Measurements from ENCODE around the gene TSTD1. TPM values are rescaled to one million over a fixed set of nuclear protein-coding genes. Genes with fewer than 3 reads are reported as not detected.

Gene TSTD1
- total and polyA plus RNA-seq, 10 of the 15 experiments (the other 5 are each of a cell fraction or from before 2014, with no cell fraction given): 33.3 to 145 (median 89.4) TPM

DNA sequence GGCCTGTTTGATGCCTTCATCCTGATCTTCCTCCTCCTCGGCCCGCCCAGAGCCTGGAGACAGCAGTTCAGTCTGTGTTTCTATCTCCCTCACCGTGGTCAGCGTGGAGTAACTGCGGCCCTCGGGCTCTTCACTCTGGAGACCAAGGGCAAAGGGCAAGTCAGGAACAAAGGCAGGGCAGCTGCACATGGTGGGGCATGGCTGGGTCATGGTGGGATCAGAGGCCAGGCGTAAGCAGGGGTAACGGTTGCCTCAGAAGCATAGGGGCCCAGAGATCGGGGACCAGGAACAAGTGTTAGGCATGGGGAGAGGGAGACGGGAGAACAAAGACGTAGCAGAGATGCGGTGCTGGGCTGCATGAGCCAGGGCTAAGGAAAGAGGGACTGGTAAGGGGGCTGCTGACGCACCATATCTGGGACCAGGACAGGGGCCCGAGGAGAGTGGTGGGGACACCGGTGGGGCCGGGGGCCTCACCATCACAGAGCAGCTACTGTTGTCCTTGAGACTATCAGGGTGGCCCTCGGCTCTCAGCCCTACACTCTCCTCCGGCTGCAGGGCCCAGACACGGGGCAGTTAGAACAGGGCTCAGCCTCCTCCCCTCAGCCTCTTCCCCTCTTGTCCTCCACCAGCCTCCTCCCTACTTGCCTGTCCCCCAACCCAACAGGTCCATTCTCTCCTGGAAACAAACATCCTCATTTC lies 34.1 kb upstream of the TSTD1 start:
- Histone ChIP-seq H3K36me3 (ENCODE audit: control insufficient read depth in 2 of 2, insufficient read depth in 2 of 2, low read length in 1 of 2) (no peaks in the 10 kb centered on the region), H3K9me3 (replicated peaks; ENCODE audit: control insufficient read depth, insufficient read depth, low read length) (no peaks in the 10 kb centered on the region), H3K27ac (ENCODE audit: control insufficient read depth, insufficient read depth) (no peak overlapping the region), H3K9ac (ENCODE audit: control insufficient read depth, insufficient read depth, low read length) (no peak overlapping the region), H3K4me2 (ENCODE audit: control insufficient read depth, insufficient read depth) (no peak overlapping the region; the same call in 1 of the 2 replicates), H3K4me3 (no peak overlapping the region), H4K20me1 (ENCODE audit: control insufficient read depth, insufficient read depth) (no peaks in the 10 kb centered on the region), H3K79me2 (ENCODE audit: control insufficient read depth, insufficient read depth, low read length) (peaks cover 20% of the 10 kb centered on the region), H3K27me3 (replicated peaks in 1 of 2; ENCODE audit: control insufficient read depth in 2 of 2, insufficient read depth in 2 of 2, low read length in 1 of 2) (no peaks in the 10 kb centered on the region), H3K4me1 (ENCODE audit: control insufficient read depth, insufficient read depth, low read length) (peaks cover 11% of the 10 kb centered on the region), H2AFZ (ENCODE audit: control insufficient read depth, low read depth, low read length) (no peak overlapping the region)
- ChIA-PET SMC1A (ENCODE audit: uncharacterized antibody, unreplicated experiment) (interaction anchor here (6.7 to 9.0 kb wide), 2 partner anchors 23 to 26 kb away, joined by 110 to 134 read pairs; partner anchors contain the start of genes KLHDC9 and USF1), CTCF (interaction anchor here (1.2 to 7.4 kb wide), 3 partner anchors 24 to 66 kb away, joined by 3 to 111 read pairs (median 52); partner anchors contain the start of gene KLHDC9), RAD21 (ENCODE audit: unreplicated experiment) (interaction anchor here (6.4 kb wide), 1 partner anchor 23 kb away, joined by 90 read pairs; the partner anchor contains the start of gene KLHDC9), POLR2A (interaction anchor here (5.6 kb wide), 1 partner anchor 24 kb away, joined by 66 read pairs; the partner anchor contains the start of gene KLHDC9)
- in situ Hi-C loops (cut with MboI) (no loop called here), intact Hi-C loops (cut with micrococcal nuclease; ENCODE audit: unreplicated experiment) (no loop called here)
- no TSS peak for BruUV-seq (replicated peaks)
- ATAC-seq: no peak
- WGBS (ENCODE audit: insufficient coverage, insufficient replicate concordance, low lambda C conversion rate, missing lambda C conversion rate): 91% methylated on average over 19 of the region's 19 CpGs
- no peak for DNase-seq (ENCODE audit: low read depth, low spot score)
- FAIRE-seq: no peak
- TF ChIP-seq JUND (IDR thresholded peaks at IDR 0.05; ENCODE audit: low read depth, low read length): no peak
- TF ChIP-seq RBBP5 (conservative IDR thresholded peaks at IDR 0.05): no peak
- TF ChIP-seq CBX5 (IDR thresholded peaks at IDR 0.05; ENCODE audit: low read depth): no peak
- TF ChIP-seq CEBPB (IDR thresholded peaks at IDR 0.05; ENCODE audit: borderline replicate concordance in 1 of 2, low read depth in 2 of 2, low read length in 2 of 2): no peak
- TF ChIP-seq ATF7 (IDR thresholded peaks at IDR 0.05; ENCODE audit: low read depth): no peak
- TF ChIP-seq, protein P1, sequence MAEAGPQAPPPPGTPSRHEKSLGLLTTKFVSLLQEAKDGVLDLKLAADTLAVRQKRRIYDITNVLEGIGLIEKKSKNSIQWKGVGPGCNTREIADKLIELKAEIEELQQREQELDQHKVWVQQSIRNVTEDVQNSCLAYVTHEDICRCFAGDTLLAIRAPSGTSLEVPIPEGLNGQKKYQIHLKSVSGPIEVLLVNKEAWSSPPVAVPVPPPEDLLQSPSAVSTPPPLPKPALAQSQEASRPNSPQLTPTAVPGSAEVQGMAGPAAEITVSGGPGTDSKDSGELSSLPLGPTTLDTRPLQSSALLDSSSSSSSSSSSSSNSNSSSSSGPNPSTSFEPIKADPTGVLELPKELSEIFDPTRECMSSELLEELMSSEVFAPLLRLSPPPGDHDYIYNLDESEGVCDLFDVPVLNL (IDR thresholded peaks at IDR 0.05; ENCODE audit: low read depth, low read length): no peak
- TF ChIP-seq, protein P2, sequence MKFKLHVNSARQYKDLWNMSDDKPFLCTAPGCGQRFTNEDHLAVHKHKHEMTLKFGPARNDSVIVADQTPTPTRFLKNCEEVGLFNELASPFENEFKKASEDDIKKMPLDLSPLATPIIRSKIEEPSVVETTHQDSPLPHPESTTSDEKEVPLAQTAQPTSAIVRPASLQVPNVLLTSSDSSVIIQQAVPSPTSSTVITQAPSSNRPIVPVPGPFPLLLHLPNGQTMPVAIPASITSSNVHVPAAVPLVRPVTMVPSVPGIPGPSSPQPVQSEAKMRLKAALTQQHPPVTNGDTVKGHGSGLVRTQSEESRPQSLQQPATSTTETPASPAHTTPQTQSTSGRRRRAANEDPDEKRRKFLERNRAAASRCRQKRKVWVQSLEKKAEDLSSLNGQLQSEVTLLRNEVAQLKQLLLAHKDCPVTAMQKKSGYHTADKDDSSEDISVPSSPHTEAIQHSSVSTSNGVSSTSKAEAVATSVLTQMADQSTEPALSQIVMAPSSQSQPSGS (IDR thresholded peaks at IDR 0.05; ENCODE audit: low read length): no peak
- no peak for TF ChIP-seq ZBTB33 (IDR thresholded peaks at IDR 0.05)
- no peak for TF ChIP-seq ZNF24 (IDR thresholded peaks at IDR 0.05)
- no peak for TF ChIP-seq HCFC1 (IDR thresholded peaks at IDR 0.05; ENCODE audit: low read length)
- no peak for TF ChIP-seq PBX3 (IDR thresholded peaks at IDR 0.05; ENCODE audit: insufficient replicate concordance, low read depth, low read length)
- TF ChIP-seq ZNF384 (IDR thresholded peaks at IDR 0.05; ENCODE audit: borderline replicate concordance, low read depth, low read length): no peak
- no peak for TF ChIP-seq POU2F2 (IDR thresholded peaks at IDR 0.05; ENCODE audit: borderline replicate concordance, low read depth, low read length)
- TF ChIP-seq DPF2 (IDR thresholded peaks at IDR 0.05): no peak
- no peak for TF ChIP-seq TAF1 (IDR thresholded peaks at IDR 0.05; ENCODE audit: borderline replicate concordance, low read depth, low read length)
- TF ChIP-seq ETV6 (conservative IDR thresholded peaks at IDR 0.05 in 1 of 2, IDR thresholded peaks at IDR 0.05 in 1 of 2; ENCODE audit: borderline replicate concordance in 1 of 2, low read depth in 1 of 2): no peak
- TF ChIP-seq SIN3A (IDR thresholded peaks at IDR 0.05; ENCODE audit: low read depth, low read length): no peak
- no peak for TF ChIP-seq MTA3 (IDR thresholded peaks at IDR 0.05; ENCODE audit: borderline replicate concordance, low read length)
- TF ChIP-seq MXI1 (IDR thresholded peaks at IDR 0.05; ENCODE audit: low read depth, low read length): no peak
